HG02798 (cell line): ENCODE results near the gene CD300LG.
"Not testable (repeated sequence)": the region's sequence is repeated elsewhere in the genome, so short reads cannot be mapped to it uniquely, and the experiment has no call there.

ENCODE experiments used
- ATAC-seq: cut with Tn5 transposase; IDR thresholded peaks from one replicate; pipeline ENCODE4 v1.9.1; 2021; ENCODE audit warnings: mild to moderate bottlenecking; ENCODE audit not compliant: unreplicated experiment, poor library complexity

Gene CD300LG

DNA sequence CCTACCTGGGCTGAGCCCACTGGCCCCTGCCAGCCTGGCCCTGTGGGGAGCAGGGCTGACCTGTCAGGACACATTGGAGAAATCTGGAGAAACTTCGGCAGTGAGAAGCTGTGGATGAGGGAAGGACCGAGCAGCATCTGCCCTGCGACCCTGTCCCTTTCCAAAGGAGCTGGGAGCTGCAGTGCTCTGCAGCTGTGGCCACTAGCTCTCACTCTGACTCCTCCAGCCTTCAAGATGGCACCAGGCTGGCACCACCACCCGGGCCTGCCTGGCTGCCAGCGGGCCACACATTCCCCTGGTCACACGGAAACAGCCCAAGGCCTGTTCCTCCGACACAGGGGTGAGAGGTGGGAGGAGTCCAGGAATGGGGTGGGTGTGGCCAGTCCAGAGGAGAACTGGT is 30.1 kb downstream of the CD300LG start:
- ATAC-seq, result no peak

- no peak for ATAC-seq
Observed at GRCh38 chr17:43877451-43878155, 30.6 kb downstream of the CD300LG start.

DNA sequence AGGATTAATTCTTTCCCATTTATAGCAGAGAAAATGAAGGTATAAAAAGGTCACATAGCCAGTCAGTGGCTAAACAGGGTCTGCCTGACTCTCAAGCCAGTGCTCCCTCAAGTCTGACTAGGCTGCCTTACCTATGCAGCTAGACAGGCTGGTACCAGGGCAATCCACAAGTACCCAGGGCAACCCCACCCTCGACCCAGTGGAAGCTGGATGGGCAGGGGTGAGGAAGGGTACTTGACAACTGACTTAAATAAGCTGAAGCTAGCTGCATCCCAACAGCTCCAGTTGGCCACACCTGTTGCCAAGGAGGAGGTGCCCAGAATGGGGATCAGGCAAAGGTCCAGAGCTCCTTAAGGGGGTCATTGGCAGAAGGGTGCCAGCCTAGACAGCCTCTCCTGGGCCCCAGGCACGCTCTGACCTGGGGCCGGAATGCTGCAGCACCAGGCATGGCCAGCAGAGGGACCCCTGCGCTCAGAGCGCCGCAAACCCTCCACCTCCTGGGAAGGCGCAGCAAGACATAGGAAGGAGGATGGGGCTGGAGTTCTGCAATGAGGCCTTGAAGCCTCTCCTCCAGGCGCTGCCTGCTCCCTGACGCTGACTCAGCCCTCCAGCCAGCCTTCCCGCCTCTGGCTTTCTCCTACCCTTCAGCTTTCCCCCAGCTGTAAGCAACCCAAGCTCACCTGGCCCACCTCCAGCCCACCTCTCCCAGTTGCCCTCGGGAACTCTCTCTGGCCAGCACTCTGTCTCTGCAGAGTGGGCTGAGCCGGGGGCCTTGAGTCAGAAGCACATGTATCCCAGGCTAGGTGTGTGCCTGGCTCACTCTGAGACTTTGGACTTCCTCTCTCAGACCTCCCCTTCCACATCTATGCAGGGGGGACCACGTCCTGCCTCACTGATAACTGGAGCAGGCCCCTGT is 31.5 kb downstream of the CD300LG start:
- peak; percentile 74 for ATAC-seq

GRCh38 chr17:43879723-43880419 is 32.9 kb downstream of the CD300LG start:
- ATAC-seq, result no peak

GRCh38 chr17:43880420-43880991 is 33.5 kb downstream of the CD300LG start:
- no peak for ATAC-seq

GRCh38 chr17:43881181-43881580 is 34.2 kb downstream of the CD300LG start:
- ATAC-seq, result no peak

DNA sequence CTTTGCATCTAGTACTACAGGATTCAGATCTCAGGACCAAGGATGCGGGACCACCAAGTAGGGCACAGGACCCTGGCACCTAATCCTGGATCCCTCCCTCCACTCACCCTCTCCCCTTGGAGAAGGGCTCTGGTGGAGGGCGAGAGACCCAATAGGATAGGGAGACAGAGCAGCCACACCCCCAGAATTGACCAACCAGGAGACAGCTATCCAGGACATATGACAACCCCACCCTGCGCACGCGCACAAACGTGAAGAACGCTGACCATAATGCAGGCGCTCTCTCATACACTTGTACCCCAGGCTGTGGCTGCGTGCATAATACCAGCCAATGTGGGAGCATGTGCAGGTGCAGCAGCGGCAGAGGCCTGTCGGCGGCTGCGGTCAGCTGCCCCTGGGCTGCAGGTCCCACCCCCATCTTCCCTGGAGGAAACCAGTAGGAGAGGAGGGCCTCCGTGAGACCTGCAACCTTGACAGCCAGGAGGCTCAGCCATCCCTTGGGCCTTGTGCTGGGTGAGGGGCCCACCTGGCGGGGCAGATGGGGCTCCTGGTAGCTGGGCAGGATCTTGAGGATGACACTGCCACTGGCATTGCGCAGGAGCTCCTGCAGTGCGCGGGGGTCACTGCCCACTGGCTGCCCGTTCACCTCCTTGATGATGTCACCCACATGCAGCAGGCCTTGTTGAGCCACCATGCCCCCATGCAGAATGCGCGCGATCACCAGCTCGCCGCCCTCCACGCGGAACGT is 35.0 kb downstream of the CD300LG start:
- no peak for ATAC-seq

DNA sequence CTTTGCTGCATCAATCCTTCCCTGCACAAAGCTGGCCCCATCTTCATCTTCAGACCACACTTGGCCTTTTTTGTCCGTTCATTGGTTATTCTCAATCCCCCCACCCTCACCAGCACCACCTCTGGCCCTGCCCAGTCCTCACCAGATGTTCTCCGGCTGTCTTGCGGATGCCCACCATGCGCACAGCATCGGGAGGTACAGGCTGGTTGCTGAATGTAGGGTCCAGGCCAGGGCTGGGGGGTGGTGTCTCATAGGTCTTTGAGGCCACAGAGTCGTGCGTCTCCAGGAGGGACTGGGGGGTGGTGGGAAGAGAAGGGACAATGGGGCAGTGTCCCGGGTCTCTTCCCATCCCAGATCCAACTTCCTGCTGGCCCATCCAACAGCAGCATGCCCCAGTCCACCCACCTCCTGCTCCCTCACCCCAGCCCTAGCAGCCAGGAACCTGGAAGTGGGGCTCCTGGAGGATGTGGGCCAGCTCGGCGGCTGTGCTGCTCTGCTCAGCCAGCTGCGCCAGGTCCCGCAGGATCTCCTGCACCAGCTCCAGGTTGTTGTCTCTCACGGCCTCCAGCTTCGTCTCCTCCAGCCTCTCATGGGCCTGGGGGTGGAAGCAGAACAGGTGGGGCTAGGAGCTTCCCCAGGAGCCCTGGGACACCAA is 35.9 kb downstream of the CD300LG start:
- no peak for ATAC-seq

DNA sequence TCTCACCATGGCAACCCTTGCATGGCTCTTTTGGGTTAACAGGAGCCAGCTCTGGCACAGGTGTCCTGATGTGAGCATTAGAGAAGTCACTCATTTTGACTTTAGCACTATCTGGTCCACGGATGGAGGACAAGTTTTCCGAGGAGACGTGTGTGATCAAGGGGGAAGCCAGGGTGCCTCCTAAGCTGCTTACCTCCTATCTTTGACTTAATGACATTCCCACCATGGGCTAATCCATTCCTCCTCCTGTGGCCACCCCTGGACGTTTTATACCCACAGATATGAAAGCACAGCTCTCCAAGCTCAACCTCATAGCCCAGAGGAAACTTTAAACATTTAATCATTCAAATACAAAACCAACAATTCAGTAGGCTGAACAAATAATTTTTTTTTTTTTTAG is 41.6 kb downstream of the CD300LG start:
- ATAC-seq, result no peak

DNA sequence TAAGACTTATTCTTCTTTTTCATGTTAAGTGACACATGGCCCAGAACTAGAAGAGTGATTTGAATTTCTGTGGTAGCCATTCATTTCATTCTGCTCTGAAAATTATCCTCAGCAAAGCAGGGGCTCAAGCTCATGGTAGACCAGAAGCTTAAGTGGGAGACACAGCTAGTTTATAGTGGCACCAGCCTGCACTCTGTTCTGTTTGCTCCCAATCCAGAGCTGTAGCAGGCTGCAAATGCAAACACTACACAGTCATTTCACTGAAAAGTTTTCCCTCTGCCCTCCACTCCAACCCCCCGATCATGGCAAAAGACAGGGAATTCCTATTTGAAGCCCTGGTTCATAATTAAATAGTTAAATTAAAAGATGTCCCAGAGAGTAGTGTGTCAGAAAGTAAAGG is 43.3 kb downstream of the CD300LG start:
- ATAC-seq, result no peak

- no peak for ATAC-seq
Observed at GRCh38 chr17:43891851-43892646, 45.1 kb downstream of the CD300LG start.

GRCh38 chr17:43892647-43892952 is 45.6 kb downstream of the CD300LG start:
- ATAC-seq, result no peak

- not testable (repeated sequence) for ATAC-seq
Observed at GRCh38 chr17:43894494-43894893, 47.5 kb downstream of the CD300LG start.

DNA sequence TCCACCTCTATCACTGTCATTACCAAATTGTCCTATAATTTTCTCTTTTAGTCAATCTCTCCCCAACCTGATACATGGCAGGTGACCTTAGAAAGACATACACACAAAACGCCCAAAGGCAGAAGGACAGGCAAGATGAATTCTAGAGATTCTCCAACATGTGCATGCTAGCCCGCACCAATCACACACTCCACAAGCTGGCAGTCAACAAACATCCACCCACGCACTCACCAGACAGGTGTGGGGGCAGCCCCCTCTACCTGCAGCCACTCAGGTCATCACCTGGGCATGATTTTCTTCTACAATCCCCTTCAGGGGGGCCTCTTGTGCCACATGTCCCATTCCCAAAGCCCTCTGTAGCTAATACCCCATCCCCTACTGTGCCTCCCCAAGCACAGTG is 50.9 kb downstream of the CD300LG start:
- ATAC-seq, result no peak

DNA sequence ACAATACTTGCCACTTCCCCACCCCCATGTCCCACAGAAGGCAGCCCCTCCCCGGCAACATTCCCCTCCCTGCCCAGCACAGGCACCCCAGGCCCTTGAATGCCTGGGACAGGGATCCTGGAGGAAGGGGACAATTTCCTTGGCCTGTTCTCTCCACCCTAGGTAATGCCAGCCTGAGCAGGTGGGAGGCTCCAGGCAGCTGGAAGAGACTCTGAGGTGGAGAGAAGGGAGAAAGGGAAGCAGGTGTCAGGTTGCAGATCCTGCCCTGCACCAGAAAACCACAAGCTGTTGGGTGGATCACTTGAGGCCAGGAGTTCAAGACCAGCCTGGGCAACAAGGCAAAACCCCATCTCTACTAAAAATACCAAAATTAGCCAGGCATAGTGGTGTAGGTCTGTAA is 51.5 kb downstream of the CD300LG start:
- ATAC-seq, result no peak

GRCh38 chr17:43900183-43900857 is 53.3 kb downstream of the CD300LG start:
- peak; percentile 84 for ATAC-seq

- ATAC-seq, result no peak
Observed at GRCh38 chr17:43900858-43901754, 54.1 kb downstream of the CD300LG start.
